ENCODE measurements around the gene NBAS.

- TF ChIP-seq, protein P1, sequence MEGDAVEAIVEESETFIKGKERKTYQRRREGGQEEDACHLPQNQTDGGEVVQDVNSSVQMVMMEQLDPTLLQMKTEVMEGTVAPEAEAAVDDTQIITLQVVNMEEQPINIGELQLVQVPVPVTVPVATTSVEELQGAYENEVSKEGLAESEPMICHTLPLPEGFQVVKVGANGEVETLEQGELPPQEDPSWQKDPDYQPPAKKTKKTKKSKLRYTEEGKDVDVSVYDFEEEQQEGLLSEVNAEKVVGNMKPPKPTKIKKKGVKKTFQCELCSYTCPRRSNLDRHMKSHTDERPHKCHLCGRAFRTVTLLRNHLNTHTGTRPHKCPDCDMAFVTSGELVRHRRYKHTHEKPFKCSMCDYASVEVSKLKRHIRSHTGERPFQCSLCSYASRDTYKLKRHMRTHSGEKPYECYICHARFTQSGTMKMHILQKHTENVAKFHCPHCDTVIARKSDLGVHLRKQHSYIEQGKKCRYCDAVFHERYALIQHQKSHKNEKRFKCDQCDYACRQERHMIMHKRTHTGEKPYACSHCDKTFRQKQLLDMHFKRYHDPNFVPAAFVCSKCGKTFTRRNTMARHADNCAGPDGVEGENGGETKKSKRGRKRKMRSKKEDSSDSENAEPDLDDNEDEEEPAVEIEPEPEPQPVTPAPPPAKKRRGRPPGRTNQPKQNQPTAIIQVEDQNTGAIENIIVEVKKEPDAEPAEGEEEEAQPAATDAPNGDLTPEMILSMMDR (IDR thresholded peaks at IDR 0.05), result no peak
- TF ChIP-seq POLR2A (IDR thresholded peaks at IDR 0.05), result no peak
Measured at GRCh38 chr2:15168116-15168515, 393.0 kb downstream of the NBAS start.

All from esophagus squamous epithelium (tissue), 4 donors.